ENCODE results near the gene SH3BGRL. TPM values are rescaled to one million over a fixed set of nuclear protein-coding genes. Genes with fewer than 3 reads are reported as not detected.
A peak's percentile ranks its signal among the peaks of the same experiment; 100 is the strongest.

Gene SH3BGRL
- 10 to 100 TPM; 61.9 to 65.6 TPM for total RNA-seq

DNA sequence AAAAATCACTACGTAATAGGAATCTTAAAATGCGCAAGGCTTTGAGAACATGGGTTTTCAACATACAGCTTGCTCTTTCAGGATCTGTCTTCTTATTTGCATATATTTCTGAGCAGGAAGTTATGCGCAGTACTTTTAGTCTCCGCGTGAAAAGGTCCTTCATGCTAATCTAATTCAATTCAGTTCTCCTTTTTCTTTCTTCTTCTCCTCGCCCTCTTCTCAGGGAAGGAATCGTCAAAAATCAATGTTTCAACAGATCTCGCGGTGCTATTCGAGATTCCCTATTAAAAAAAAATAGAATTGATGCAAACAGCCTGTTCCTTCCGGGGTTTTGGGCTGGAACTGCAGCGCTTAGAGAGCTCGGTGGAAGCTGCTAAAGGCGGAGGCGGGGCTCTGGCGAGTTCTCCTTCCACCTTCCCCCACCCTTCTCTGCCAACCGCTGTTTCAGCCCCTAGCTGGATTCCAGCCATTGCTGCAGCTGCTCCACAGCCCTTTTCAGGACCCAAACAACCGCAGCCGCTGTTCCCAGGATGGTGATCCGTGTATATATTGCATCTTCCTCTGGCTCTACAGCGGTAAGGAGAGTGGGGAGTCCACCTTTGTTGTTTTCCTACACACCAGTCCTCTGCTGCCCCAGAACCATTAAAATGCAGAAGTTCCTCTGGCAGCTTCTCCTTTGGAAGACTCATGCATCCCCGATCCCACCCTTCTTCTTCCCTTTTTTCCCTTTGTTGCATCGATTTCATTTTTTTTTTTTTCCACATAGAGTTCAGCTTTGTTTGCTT, at the start of gene SH3BGRL, which contains the start of gene HMGN5:
TSS of gene SH3BGRL (plus strand) at position 432 of the 785 bp plus-strand sequence. CDS start at position 531, 99 bp downstream.
TSS of gene HMGN5 (minus strand) at position 243 of the 785 bp plus-strand sequence. CDS start 80,364 bp downstream, outside the sequence.
- peak within 1 kb of the TSS; percentile 88 for H3K4me3 Mint-ChIP-seq
- H3K4me1 Mint-ChIP-seq (ENCODE audit: low read depth), result peaks cover 29% of the 10 kb centered on the region
- H3K27me3 Mint-ChIP-seq (ENCODE audit: low read depth), result no peaks in the 10 kb centered on the region
- peak within 1 kb of the TSS; percentile 93 for H3K27ac Mint-ChIP-seq
- H3K36me3 Mint-ChIP-seq (ENCODE audit: low read depth), result peaks cover 25% of the 10 kb centered on the region
- POLR2A ChIA-PET, result interaction anchor here (0.6 to 1.1 kb wide), 2 partner anchors 393 to 923 kb away, joined by 3 to 6 read pairs; partner anchors contain the start of gene BRWD3
- DNase-seq, result peak; percentile 78
- CTCF ChIA-PET, result interaction anchor here (1.1 to 1.4 kb wide), 2 partner anchors 176 to 393 kb away, joined by 3 read pairs; no protein-coding TSS in a partner anchor
- H3K9me3 Mint-ChIP-seq (ENCODE audit: insufficient read depth), result no peaks in the 10 kb centered on the region
- peak; percentile 100 for ATAC-seq

DNA sequence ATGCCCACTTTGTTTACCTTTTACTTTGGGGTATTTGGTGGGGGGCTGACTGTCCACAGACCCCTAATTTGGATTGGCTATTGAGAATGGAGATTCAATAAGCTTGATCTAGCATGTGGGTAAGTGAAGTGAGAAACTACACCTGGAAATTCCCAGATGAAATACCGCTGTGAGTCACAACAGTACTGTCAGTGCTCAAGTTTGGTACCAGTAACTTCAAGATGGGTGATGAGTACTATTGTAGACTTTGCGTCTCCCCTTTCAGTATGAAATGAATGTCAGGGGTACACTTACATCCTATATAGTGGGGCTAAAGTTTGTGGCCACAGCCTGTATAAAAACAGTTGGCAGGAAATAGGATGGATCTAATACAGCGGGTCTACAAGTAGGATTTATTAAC, 33.5 kb upstream of the SH3BGRL start:
- no peak for ATAC-seq
- Mint-ChIP-seq H3K27ac (no peak overlapping the region), H3K27me3 (ENCODE audit: low read depth) (no peaks in the 10 kb centered on the region), H3K9me3 (ENCODE audit: insufficient read depth) (no peaks in the 10 kb centered on the region), H3K4me1 (ENCODE audit: low read depth) (no peaks in the 10 kb centered on the region), H3K36me3 (ENCODE audit: low read depth) (no peaks in the 10 kb centered on the region), H3K4me3 (no peak overlapping the region)
- CTCF ChIA-PET, result no interaction called here
- POLR2A ChIA-PET, result interaction anchor here (0.6 kb wide), 1 partner anchor 128 kb away, joined by 4 read pairs; no protein-coding TSS in a partner anchor
- no peak for DNase-seq

DNA sequence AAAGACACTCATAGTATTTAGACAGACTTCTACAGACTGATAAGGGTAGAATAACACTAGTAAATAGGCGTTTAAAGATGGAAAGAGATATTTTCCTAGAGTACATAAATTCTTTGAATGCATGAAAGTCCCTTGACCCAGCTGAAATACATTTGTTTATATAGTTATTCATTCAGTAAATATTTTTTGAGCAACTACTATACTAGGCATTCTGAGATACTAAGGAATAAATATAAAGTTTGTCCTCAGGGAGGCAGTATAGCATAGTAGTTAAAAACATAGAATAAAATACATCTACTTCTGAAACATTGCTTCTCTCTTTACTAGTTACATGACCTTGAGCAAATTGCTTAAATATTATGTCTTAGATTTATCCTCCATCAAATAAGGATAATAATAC, 27.6 kb upstream of the SH3BGRL start:
- H3K27me3 Mint-ChIP-seq (ENCODE audit: low read depth), result no peaks in the 10 kb centered on the region
- no peak overlapping the region for H3K4me3 Mint-ChIP-seq
- H3K9me3 Mint-ChIP-seq (ENCODE audit: insufficient read depth), result no peaks in the 10 kb centered on the region
- POLR2A ChIA-PET, result no interaction called here
- H3K36me3 Mint-ChIP-seq (ENCODE audit: low read depth), result no peaks in the 10 kb centered on the region
- ATAC-seq, result no peak
- no peak for DNase-seq
- CTCF ChIA-PET, result interaction anchor here (1.7 kb wide), 1 partner anchor 203 kb away, joined by 5 read pairs; no protein-coding TSS in a partner anchor
- H3K4me1 Mint-ChIP-seq (ENCODE audit: low read depth), result no peaks in the 10 kb centered on the region
- no peak overlapping the region for H3K27ac Mint-ChIP-seq

DNA sequence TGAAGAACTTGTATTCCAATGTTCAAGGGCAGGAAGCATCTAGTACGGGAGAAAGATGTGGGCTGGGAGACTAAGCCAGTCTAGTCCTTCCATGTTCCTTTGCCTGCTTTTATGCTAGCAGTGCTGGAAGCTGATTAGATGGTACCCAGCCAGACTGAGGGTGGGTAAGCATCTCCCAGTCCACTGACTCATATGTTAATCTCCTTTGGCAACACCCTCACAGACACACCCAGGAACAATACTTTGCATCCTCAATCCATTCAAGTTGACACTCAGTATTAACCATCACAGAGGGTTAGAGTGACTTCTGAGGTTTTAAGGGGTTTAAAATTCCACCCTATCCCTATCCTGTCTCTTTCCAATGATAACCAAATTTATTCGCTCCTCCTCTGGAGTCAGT, 6.6 kb upstream of the SH3BGRL start:
- Mint-ChIP-seq H3K27me3 (ENCODE audit: low read depth) (no peaks in the 10 kb centered on the region), H3K27ac (no peak overlapping the region), H3K4me3 (no peak overlapping the region), H3K4me1 (ENCODE audit: low read depth) (no peaks in the 10 kb centered on the region), H3K9me3 (ENCODE audit: insufficient read depth) (no peaks in the 10 kb centered on the region), H3K36me3 (ENCODE audit: low read depth) (no peaks in the 10 kb centered on the region)
- CTCF ChIA-PET, result interaction anchor here (0.7 to 2.1 kb wide), 7 partner anchors 10 to 387 kb away, joined by 3 to 7 read pairs (median 3); no protein-coding TSS in a partner anchor
- DNase-seq, result no peak
- no peak for ATAC-seq
- POLR2A ChIA-PET, result no interaction called here

DNA sequence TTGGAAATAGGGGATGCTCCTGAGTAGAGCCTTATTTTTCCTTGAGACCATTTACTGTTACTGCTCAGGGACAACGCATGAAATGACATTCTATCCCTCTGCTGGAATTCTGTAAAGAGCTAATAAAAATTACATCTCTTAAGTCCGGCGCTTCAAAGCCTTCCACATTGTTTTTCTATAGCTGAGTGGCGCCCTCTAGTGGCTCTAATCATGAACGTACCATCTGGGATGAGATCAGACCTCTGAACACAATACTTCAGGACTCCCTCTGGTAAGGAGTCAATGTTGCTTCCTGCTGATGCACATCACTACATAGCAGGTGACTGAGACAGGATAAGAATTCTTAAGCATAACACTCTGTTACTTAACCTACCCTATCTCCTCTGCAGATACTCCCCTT, 6.2 kb upstream of the SH3BGRL start:
- ChIA-PET POLR2A (no interaction called here), CTCF (interaction anchor here (0.7 to 2.1 kb wide), 7 partner anchors 9 to 388 kb away, joined by 3 to 7 read pairs (median 3); no protein-coding TSS in a partner anchor)
- DNase-seq (peak; percentile 70), ATAC-seq (peak; percentile 76)
- no peaks in the 10 kb centered on the region for H3K36me3 Mint-ChIP-seq (ENCODE audit: low read depth)
- H3K4me3 Mint-ChIP-seq, result no peak overlapping the region
- no peaks in the 10 kb centered on the region for H3K4me1 Mint-ChIP-seq (ENCODE audit: low read depth)
- no peaks in the 10 kb centered on the region for H3K9me3 Mint-ChIP-seq (ENCODE audit: insufficient read depth)
- no peak overlapping the region for H3K27ac Mint-ChIP-seq
- H3K27me3 Mint-ChIP-seq (ENCODE audit: low read depth), result no peaks in the 10 kb centered on the region

DNA sequence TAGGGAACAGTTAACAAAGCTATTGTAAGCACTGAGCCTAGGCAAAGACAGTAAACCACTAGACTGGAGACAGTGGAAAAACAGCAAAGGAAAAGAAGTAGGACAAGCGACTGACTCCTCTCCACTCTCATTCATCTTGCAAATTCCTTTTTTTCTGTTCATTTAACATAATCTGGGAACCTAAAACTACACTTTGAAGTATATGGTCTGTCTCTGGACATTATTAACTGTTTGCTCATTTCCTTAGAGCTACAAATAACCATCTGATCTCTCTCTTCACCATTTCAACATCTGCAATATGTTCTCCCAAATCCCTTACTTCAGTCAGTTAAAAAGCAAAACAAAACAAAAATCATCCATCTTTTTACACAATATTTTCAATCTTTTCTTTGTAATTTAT, 831 bp upstream of the SH3BGRL start:
- ChIA-PET POLR2A (no interaction called here), CTCF (interaction anchor here (1.1 to 1.4 kb wide), 2 partner anchors 177 to 392 kb away, joined by 3 read pairs; no protein-coding TSS in a partner anchor)
- Mint-ChIP-seq H3K27ac (peak overlapping the region; percentile 93), H3K9me3 (ENCODE audit: insufficient read depth) (no peaks in the 10 kb centered on the region), H3K27me3 (ENCODE audit: low read depth) (no peaks in the 10 kb centered on the region), H3K4me1 (ENCODE audit: low read depth) (peaks cover 25% of the 10 kb centered on the region), H3K36me3 (ENCODE audit: low read depth) (peaks cover 19% of the 10 kb centered on the region), H3K4me3 (peak overlapping the region; percentile 88)
- DNase-seq (no peak), ATAC-seq (no peak)

DNA sequence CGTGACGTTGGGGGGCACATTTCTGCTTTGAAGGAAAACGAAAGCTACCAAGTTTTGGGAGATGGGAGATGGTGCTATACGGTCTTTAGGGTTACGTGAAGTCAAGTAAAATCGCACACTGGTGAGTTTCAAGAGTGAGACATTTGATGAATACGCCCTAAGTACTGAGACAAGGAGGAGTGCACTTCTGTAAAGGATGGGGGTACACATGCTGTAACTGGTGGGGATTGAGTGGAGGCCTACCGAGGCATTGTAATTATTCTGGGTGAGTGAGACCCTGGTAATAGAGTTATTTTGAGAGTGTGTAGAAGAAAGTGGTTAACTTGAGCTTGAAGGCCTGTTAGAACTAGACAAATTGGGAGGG, 536 bp downstream of the SH3BGRL start:
- Mint-ChIP-seq H3K27me3 (ENCODE audit: low read depth) (no peaks in the 10 kb centered on the region), H3K4me1 (ENCODE audit: low read depth) (peaks cover 29% of the 10 kb centered on the region), H3K9me3 (ENCODE audit: insufficient read depth) (no peaks in the 10 kb centered on the region), H3K27ac (peak overlapping the region; percentile 93), H3K4me3 (peak overlapping the region; percentile 88), H3K36me3 (ENCODE audit: low read depth) (peaks cover 27% of the 10 kb centered on the region)
- CTCF ChIA-PET, result no interaction called here
- ATAC-seq (peak; percentile 27), DNase-seq (no peak)
- POLR2A ChIA-PET, result interaction anchor here (0.6 to 1.1 kb wide), 2 partner anchors 393 to 922 kb away, joined by 3 to 6 read pairs; partner anchors contain the start of gene BRWD3

DNA sequence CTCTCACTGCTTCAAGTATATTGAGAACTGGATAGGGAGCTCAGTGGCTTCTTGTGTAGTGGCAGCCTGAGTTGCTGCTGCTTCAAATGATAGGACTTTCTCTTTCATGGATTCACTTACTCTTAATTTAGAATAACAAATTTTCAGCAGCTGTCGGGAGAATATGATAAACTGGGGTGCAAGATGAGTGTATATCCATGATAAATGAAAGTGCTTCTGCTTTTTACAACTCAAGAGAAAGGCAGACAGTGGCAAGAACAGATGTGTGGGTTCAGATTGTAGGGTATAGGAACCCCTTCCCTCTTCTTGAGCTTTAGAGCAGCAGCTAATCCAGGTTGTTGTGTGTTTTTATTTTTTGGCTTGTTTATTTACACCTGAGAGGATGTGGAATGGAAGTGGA, 1.0 kb downstream of the SH3BGRL start:
- Mint-ChIP-seq H3K36me3 (ENCODE audit: low read depth) (peaks cover 30% of the 10 kb centered on the region), H3K27me3 (ENCODE audit: low read depth) (no peaks in the 10 kb centered on the region), H3K4me3 (peak overlapping the region; percentile 88), H3K9me3 (ENCODE audit: insufficient read depth) (no peaks in the 10 kb centered on the region), H3K27ac (peak overlapping the region; percentile 93), H3K4me1 (ENCODE audit: low read depth) (peaks cover 29% of the 10 kb centered on the region)
- no peak for DNase-seq
- ChIA-PET CTCF (no interaction called here), POLR2A (interaction anchor here (1.1 kb wide), 1 partner anchor 394 kb away, joined by 6 read pairs; the partner anchor contains the start of gene BRWD3)
- ATAC-seq, result no peak

DNA sequence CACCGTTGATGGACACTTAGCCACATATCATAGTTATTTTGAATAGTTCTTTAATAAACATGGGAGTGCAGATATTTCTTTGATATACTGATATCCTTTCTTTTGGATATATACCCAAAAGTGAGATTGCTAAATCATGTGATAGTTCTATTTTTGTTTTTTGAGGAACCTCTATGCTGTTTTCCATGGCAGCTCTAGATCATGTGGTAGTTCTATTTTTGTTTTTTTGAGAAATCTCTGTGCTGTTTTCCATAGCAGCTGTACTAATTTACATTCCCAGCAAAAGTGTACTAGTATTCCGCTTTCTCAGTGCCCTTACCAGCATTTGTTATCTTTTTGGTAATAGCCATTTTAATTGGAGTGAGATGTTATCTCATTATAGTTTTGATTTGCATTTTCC, 3.6 kb downstream of the SH3BGRL start:
- no peaks in the 10 kb centered on the region for H3K27me3 Mint-ChIP-seq (ENCODE audit: low read depth)
- H3K27ac Mint-ChIP-seq, result no peak overlapping the region
- ATAC-seq (no peak), DNase-seq (no peak)
- H3K4me1 Mint-ChIP-seq (ENCODE audit: low read depth), result peaks cover 29% of the 10 kb centered on the region
- H3K4me3 Mint-ChIP-seq, result no peak overlapping the region
- no peaks in the 10 kb centered on the region for H3K9me3 Mint-ChIP-seq (ENCODE audit: insufficient read depth)
- POLR2A ChIA-PET, result no interaction called here
- CTCF ChIA-PET, result interaction anchor here (1.3 kb wide), 1 partner anchor 10 kb away, joined by 7 read pairs; no protein-coding TSS in a partner anchor
- H3K36me3 Mint-ChIP-seq (ENCODE audit: low read depth), result peaks cover 38% of the 10 kb centered on the region

DNA sequence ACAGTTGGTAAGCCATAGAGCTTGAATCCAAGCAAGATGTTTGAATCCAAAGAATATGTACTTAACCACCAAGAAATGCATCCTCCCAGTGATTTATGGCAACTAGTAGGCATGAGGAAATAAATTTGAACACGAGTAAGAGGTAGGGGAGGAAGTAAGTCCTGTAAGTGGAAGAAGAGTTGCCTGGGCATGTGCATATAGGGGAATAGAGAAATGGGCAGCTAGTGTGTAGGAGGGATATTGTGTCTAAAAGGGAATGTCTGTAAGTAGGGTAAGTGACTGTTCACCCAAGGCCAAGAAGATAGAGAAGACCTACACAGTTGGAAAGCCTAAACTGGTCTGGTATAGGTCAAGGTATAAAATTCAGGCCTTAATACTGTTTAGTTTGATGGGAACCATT, 4.6 kb downstream of the SH3BGRL start:
- H3K9me3 Mint-ChIP-seq (ENCODE audit: insufficient read depth), result no peaks in the 10 kb centered on the region
- no peak overlapping the region for H3K4me3 Mint-ChIP-seq
- no peaks in the 10 kb centered on the region for H3K27me3 Mint-ChIP-seq (ENCODE audit: low read depth)
- peaks cover 40% of the 10 kb centered on the region for H3K36me3 Mint-ChIP-seq (ENCODE audit: low read depth)
- DNase-seq, result no peak
- peak overlapping the region; percentile 1 for H3K27ac Mint-ChIP-seq
- CTCF ChIA-PET, result no interaction called here
- H3K4me1 Mint-ChIP-seq (ENCODE audit: low read depth), result peaks cover 22% of the 10 kb centered on the region
- ATAC-seq, result no peak
- POLR2A ChIA-PET, result no interaction called here

DNA sequence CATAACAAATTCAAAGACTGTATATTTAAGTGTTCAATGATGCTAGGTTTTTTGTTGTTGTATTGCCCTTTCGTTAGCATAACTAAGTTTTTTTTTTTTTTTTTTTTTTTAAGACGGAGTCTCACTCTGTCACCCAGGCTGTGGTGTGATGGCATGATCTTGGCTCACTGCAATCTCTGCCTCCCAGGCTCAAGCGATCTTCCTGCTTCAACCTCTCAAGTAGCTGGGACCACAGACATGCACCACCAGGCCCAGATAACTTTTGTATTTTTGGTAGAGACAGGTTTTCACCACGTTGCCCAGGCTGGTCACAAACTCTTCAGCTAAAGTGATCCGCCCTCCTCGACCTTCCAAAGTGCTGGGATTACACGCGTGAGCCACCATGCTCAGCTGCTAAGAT, 7.0 kb downstream of the SH3BGRL start:
- Mint-ChIP-seq H3K27me3 (ENCODE audit: low read depth) (no peaks in the 10 kb centered on the region), H3K4me3 (no peak overlapping the region), H3K27ac (no peak overlapping the region), H3K4me1 (ENCODE audit: low read depth) (peaks cover 17% of the 10 kb centered on the region), H3K36me3 (ENCODE audit: low read depth) (peaks cover 44% of the 10 kb centered on the region), H3K9me3 (ENCODE audit: insufficient read depth) (no peaks in the 10 kb centered on the region)
- ATAC-seq, result no peak
- no peak for DNase-seq
- CTCF ChIA-PET, result no interaction called here
- POLR2A ChIA-PET, result no interaction called here

DNA sequence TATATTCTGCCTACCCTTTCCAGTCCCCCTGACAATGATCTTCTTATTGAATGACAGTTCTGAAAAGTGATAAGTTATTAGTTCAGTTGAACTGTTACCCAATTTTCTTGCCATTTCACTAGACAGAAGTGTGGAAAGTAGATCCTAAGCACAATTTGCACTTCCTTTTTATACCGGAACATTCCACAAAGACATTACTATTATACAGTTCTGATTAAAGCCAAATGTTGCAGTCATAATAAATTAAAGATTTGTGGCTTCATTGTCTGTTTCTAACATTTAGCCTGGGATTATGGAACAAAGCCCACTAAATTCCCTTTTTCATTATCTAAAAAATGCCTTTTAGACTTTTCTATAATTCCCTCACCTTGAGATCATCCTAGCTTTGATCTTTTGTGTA, 13.8 kb downstream of the SH3BGRL start:
- Mint-ChIP-seq H3K9me3 (ENCODE audit: insufficient read depth) (no peaks in the 10 kb centered on the region), H3K4me1 (ENCODE audit: low read depth) (peaks cover 5% of the 10 kb centered on the region), H3K4me3 (no peak overlapping the region), H3K36me3 (ENCODE audit: low read depth) (peaks cover 27% of the 10 kb centered on the region), H3K27me3 (ENCODE audit: low read depth) (no peaks in the 10 kb centered on the region), H3K27ac (no peak overlapping the region)
- no peak for DNase-seq
- ChIA-PET POLR2A (no interaction called here), CTCF (no interaction called here)
- no peak for ATAC-seq

Data from activated CD8-positive, alpha-beta T cell treated with anti-CD3 and anti-CD28 coated beads, Interleukin-2, amount 10 ng/mL, durations not matched to agents 7 days and 5 days (primary cell).